Smooth muscle cell (in vitro differentiated cells): Measurements from ENCODE around the gene BBIP1. TPM values are rescaled to one million over a fixed set of nuclear protein-coding genes. Genes with fewer than 3 reads are reported as not detected.

Source experiments
- DNase-seq: peaks from one replicate; lab custom pipeline; 2025; ENCODE audit not compliant: unreplicated experiment; lab: John Stamatoyannopoulos, UW
- H2AFZ ChIP-seq: fragments of 200-600 bp; sonication (generic); 2 replicates; pipeline ENCODE4 v1.6.0; 2016; ENCODE audit warnings: antibody characterized with exemption, low read depth, mild to moderate bottlenecking
- H3F3A ChIP-seq: fragments of 200-600 bp; sonication (generic); 2 replicates; pipeline ENCODE4 v1.6.0; 2017; ENCODE audit warnings: antibody characterized with exemption, low read depth
- H3K27ac ChIP-seq: fragments of 200-600 bp; sonication (generic); 2 replicates; pipeline ENCODE4 v1.5.1; 2016; ENCODE audit warnings: low read depth, mild to moderate bottlenecking
- H3K27me3 ChIP-seq: fragments of 200-600 bp; sonication (generic); 2 replicates; pipeline ENCODE4 v1.6.1; 2016; ENCODE audit warnings: low read depth, mild to moderate bottlenecking
- H3K36me3 ChIP-seq: fragments of 200-600 bp; sonication (generic); 2 replicates; pipeline ENCODE4 v1.5.1; 2016; ENCODE audit warnings: low read depth
- H3K4me1 ChIP-seq: fragments of 200-600 bp; sonication (generic); 2 replicates; pipeline ENCODE4 v1.5.1; 2016; ENCODE audit warnings: low read depth
- H3K4me2 ChIP-seq: fragments of 200-600 bp; sonication (generic); 2 replicates; pipeline ENCODE4 v1.6.0; 2016; ENCODE audit warnings: mild to moderate bottlenecking
- H3K4me3 ChIP-seq: fragments of 200-600 bp; sonication (generic); 2 replicates; pipeline ENCODE4 v1.5.1; 2016; ENCODE audit warnings: mild to moderate bottlenecking
- H3K79me2 ChIP-seq: fragments of 200-600 bp; sonication (generic); 2 replicates; pipeline ENCODE4 v1.6.0; 2016; ENCODE audit warnings: low read depth, mild to moderate bottlenecking
- H3K9ac ChIP-seq: fragments of 200-600 bp; sonication (generic); 2 replicates; pipeline ENCODE4 v1.6.0; 2016; ENCODE audit warnings: low read depth
- H3K9me3 ChIP-seq: fragments of 200-600 bp; sonication (generic); replicated peaks from 2 replicates; pipeline ENCODE4 v1.5.1; 2016; ENCODE audit warnings: low read depth
- H4K20me1 ChIP-seq: fragments of 200-600 bp; sonication (generic); 2 replicates; pipeline ENCODE4 v1.6.0; 2016; ENCODE audit warnings: low read depth
- WGBS: methylation state at CpG from one replicate; pipeline ENCODE4 v1.1.7; 2016; ENCODE audit warnings: low lambda C conversion rate; 5-methylcytosine and 5-hydroxymethylcytosine counted together
- polyA plus RNA-seq: library from polyadenylated mRNA; unstranded; fragments of >200 nt; fragmentation: Nextera tagmentation; extraction: Ambion mirVana; gene quantifications from 2 replicates; pipeline ENCODE4 v1.2.1, GENCODE V29; 2016
- total RNA-seq: library from RNA; depleted of rRNA; stranded (reverse); fragments of >200 nt; gene quantifications from 2 replicates; pipeline ENCODE4 v1.2.3, GENCODE V29; 2014
- TF ChIP-seq, protein P1 (sequence below): fragments of 200-600 bp; sonication (generic); IDR thresholded peaks from 2 replicates; pipeline ENCODE4 v1.5.1; 2017; ENCODE audit warnings: borderline replicate concordance, mild to moderate bottlenecking, antibody characterized with exemption; ENCODE audit not compliant: insufficient read depth, poor library complexity, severe bottlenecking

Gene BBIP1
- total and polyA plus RNA-seq, 2 experiments from 2014 or later, result 17.8 to 22.3 TPM

DNA sequence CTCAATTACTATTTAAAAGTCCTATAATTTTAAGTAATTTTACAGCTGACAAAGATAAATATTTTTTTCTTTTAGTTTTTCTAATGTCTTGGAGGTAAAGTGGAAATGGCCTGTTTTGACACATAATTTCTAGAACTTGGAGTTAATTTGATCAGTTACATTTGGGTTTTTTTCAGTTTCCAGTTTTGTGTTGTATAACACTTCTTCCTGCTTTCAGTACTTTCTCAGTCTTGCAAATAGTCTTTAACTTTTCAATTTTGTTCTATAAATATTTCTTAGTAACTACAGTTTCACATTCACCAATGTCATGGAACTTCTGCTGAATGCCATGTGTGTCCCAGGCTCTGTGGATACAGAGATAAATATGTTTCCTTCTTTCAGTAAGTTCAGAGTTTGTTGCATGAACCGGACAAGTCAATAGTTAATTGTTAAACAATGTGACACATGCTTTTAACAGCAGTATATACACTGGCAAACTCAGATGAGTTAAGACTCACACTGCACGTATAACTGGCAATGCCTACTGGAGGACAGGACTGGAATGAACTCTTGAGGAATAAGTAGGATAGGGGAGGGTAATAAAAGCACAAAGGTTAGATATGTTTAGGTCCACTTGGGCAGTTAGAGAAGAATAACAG lies 5.0 kb upstream of the BBIP1 start:
- Histone ChIP-seq H3K9ac (no peak overlapping the region), H3K9me3 (no peaks in the 10 kb centered on the region), H3K4me2 (no peak overlapping the region)

DNA sequence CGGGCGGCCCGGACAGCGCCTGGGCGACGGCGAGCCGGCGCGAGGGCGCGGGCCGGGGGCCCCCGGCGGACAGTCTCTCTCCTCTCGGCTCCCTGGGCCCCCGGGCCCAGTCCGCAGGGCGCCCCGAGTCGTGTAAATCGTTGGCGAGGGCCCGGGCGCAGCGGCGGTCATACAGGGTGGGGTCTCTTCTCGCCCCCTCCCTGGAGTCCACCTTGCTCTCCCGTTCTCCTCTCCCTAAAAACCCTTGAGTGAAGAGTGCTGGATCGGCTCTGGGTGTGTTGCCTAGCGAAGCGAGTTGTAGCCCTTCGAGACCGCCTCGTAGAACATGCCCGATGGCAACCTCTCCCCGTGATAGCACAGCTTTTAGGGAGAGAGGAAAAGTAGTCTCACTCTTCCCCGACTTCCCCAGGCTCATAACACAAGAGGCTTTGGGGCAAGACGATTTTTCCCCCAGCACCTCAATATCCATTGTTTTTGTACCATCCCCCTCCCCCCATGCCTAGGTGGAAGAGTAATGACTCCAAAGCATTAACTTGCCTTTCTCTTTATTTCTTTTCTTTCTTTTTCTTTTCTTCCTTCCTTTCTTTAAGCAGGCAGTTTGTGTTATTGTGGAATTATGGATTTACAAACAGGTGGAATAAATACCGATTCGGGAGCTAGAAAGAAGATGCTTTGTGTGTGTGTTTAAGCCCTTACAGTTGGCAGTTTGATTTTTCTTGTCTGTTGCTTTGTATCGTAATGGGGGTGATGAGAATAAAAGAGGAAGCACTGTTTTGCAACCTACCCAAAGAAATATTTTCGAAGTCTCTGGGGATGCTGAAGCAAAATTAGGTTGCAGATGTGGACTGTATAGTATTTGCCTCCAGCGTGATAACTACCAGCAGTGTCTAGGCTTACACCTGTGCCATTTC lies 1.2 kb upstream of the BBIP1 start:
- Histone ChIP-seq H3K4me3 (peak overlapping the region; percentile 81), H3K4me2 (peak overlapping the region; percentile 95), H3K9me3 (no peaks in the 10 kb centered on the region), H3K36me3 (no peaks in the 10 kb centered on the region), H3F3A (peaks cover 8% of the 10 kb centered on the region), H3K4me1 (peaks cover 28% of the 10 kb centered on the region), H4K20me1 (peaks cover 53% of the 10 kb centered on the region), H3K79me2 (peaks cover 60% of the 10 kb centered on the region), H3K27me3 (no peaks in the 10 kb centered on the region), H2AFZ (no peak overlapping the region), H3K27ac (peak overlapping the region; percentile 88), H3K9ac (peak overlapping the region; percentile 93)
- TF ChIP-seq, protein P1, sequence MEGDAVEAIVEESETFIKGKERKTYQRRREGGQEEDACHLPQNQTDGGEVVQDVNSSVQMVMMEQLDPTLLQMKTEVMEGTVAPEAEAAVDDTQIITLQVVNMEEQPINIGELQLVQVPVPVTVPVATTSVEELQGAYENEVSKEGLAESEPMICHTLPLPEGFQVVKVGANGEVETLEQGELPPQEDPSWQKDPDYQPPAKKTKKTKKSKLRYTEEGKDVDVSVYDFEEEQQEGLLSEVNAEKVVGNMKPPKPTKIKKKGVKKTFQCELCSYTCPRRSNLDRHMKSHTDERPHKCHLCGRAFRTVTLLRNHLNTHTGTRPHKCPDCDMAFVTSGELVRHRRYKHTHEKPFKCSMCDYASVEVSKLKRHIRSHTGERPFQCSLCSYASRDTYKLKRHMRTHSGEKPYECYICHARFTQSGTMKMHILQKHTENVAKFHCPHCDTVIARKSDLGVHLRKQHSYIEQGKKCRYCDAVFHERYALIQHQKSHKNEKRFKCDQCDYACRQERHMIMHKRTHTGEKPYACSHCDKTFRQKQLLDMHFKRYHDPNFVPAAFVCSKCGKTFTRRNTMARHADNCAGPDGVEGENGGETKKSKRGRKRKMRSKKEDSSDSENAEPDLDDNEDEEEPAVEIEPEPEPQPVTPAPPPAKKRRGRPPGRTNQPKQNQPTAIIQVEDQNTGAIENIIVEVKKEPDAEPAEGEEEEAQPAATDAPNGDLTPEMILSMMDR, result no peak
- no peak for DNase-seq
- WGBS, result 3% methylated on average over 22 of the region's 44 CpGs

More for the DNA sequence above, 5.0 kb upstream of the BBIP1 start:
- Histone ChIP-seq H4K20me1 (peaks cover 91% of the 10 kb centered on the region), H2AFZ (no peak overlapping the region), H3K27ac (no peak overlapping the region), H3F3A (no peaks in the 10 kb centered on the region), H3K4me3 (no peak overlapping the region), H3K4me1 (peaks cover 20% of the 10 kb centered on the region), H3K79me2 (peaks cover 91% of the 10 kb centered on the region), H3K27me3 (no peaks in the 10 kb centered on the region), H3K36me3 (no peaks in the 10 kb centered on the region)
- TF ChIP-seq, protein P1, result no peak
- WGBS, result 65% methylated on average over 2 of the region's 2 CpGs
- DNase-seq, result no peak

DNA sequence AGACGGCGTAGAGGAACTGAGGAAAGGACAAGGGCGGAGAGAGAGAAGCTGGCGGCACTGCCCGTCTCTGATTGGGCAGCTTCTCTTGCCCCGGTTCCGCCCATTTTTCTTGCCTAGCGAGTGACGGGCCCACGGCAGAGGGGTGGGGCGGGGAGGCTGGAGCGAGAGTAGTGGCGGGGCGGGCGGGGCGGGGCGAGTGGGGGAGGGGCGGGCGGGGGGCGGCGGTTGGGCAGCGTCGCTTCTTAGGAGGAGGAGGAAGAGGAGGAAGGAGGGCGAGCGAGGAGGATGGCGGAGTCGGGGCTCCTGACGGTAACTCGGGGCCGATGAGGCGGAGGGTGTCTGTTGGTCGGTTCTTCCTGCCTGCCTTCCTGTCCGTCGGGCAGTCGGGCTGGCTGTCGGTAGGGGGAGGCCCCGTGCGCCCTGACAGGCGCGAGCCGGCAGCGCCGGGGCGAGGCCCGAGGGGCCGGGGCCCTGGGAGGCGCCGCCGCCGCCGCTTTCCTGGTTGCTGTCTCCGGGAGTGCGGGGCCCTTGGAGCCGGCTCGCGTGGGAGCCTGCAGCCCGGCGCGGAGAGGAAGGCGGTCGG lies 460 bp upstream of the BBIP1 start, which contains the start of gene SHOC2:
Gene SHOC2 (plus strand): TSS at position 256 of the 583 bp plus-strand sequence. CDS start 44,755 bp downstream, outside the sequence.
- Histone ChIP-seq H3K4me3 (peak within 1 kb of the TSS; percentile 81), H3K27ac (peak within 1 kb of the TSS; percentile 99), H4K20me1 (peaks cover 46% of the 10 kb centered on the region), H3K4me1 (peaks cover 28% of the 10 kb centered on the region), H3K9ac (peak within 1 kb of the TSS; percentile 99), H2AFZ (peak within 1 kb of the TSS; percentile 73), H3K9me3 (no peaks in the 10 kb centered on the region), H3F3A (peaks cover 8% of the 10 kb centered on the region), H3K79me2 (peaks cover 52% of the 10 kb centered on the region), H3K4me2 (peak within 1 kb of the TSS; percentile 95), H3K36me3 (no peaks in the 10 kb centered on the region), H3K27me3 (no peaks in the 10 kb centered on the region)
- TF ChIP-seq, protein P1, result peak; percentile 19
- WGBS, result under 1% methylated on average over 40 of the region's 61 CpGs
- peak; percentile 89 for DNase-seq
